NCI-H128 (cell line): ENCODE data around the gene GVQW3.
A peak's percentile ranks its signal among the peaks of the same experiment; 100 is the strongest.

Experiments used
- DNase-seq: peaks from one replicate; lab custom pipeline; 2025; ENCODE audit not compliant: unreplicated experiment; lab: John Stamatoyannopoulos, UW

The GVQW3 gene

DNA sequence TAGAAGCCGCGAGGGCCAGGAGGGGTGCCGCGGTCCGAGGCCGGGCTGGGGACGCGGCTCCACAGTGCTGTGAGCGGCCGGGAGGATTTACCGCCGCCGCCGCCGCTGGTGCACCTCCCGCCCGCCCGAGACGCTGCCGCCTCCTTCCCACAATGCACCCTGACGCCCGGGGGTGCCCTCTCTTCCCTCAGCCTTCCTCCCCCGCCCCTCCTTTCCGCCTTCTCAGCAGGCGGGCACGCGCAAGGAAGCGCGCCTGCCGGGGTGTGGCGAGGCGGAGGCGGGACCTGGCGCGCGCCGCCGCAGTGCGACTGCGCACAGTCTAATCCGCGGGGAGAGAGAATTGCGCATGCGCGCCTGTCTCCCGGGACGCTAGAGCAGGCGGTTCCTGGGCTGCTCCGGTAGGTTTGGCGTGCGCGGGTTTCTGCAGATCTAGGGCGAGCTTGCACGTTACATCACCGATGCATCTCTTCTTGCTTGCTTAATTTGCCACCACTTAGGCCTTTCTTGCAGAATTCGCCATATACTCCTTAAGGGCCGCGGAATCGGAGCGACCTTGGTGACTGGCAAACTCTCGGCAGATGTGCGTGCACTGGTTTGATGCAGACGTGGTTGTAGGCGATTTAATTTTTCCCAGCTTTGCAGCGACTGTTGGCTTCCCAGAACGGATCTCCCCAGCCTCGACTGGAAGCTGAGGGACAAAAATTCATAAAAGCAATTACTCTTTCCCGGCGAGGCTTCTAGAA lies at the start of gene GVQW3, which contains the start of gene THAP12:
TSS of gene GVQW3 (plus strand) at position 347 of the 743 bp plus-strand sequence. CDS start 506 bp downstream, outside the sequence.
TSS of gene THAP12 (minus strand) at position 156 of the 743 bp plus-strand sequence. CDS start 296 bp downstream, outside the sequence.
- peak; percentile 92 for DNase-seq

DNA sequence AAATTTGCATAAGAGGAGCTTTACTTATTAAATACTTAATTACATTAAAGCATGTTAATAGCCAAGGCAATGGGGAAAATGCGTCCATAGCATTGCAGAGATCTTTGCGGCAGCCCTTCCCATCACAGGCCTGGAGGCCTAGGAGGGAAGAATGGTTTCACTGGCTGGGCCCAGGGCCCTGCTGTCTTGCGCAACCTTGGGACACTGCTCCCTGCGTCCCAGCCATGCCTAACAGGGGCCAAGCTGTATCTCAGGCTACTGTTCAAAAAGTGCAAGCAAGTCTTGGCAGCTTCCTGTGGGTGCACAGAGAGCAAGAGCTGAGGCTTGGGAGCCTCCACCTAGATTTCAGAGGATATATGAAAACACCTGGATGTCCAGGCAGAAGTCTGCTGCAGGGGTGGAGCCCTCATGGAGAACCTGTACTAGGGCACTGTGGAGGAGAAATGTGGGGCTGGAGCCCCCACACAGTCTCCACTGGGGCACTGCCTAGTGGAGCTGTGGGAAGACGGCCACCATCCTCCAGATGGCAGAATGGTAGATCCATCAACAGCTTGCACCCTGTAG lies 46.2 kb upstream of the GVQW3 start:
- no peak for DNase-seq

DNA sequence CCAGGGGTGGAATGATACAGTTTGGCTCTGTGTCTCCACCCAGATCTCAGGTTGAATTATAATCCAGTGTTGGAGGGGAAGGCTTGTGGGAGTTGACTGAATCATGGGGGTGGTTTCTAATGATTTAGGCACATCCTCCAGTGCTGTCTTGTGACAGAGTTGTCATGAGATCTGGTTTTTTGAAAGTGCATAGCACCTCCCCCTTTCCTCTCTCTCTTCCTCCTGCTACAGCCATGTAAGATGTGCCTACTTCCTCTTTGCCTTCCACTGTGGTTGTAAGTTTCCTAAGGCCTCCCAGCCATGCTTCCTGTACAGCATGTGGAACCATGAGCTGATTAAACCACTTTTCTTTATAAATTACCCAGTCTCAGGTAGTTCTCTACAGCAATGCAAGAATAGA lies 45.3 kb upstream of the GVQW3 start:
- DNase-seq = no peak

DNA sequence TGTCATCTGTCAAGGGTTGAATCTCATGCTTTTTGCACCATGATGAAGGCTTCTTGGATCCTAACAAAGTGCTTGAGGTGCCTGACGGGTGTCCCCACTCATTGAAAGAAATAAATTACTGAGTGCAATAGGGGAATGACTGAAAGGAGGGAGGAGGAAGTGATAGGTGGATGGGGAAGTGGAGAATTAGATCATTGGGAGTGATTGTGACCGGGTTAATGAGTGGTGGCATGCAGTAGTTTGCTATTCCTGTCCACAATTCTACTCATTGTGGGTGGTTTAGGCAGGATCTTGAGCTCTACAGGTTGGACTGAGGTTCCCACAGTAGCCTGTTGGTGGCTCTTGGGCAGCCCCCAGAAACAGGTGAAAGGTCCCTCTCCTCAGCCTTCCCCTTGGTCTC lies 44.5 kb upstream of the GVQW3 start:
- DNase-seq = no peak

DNA sequence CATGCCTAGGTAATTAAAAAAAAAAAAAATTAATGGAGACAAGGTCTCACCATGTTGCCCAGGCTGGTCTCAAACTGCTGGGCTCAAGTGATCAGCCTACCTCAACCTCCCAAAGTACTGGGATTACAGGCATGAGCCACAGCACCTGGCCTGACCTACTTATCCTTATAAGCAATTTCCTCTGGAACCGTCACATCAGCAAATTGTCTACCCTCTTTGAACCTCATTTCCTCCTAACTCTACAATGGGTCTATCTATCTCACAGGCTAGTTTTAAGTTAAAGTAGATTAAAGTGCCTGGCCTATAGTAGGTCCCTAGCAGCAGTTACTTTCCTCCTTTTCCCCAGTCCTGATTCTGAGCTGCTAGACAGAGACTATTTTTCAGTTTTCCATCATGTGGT lies 43.7 kb upstream of the GVQW3 start:
- no peak for DNase-seq

DNA sequence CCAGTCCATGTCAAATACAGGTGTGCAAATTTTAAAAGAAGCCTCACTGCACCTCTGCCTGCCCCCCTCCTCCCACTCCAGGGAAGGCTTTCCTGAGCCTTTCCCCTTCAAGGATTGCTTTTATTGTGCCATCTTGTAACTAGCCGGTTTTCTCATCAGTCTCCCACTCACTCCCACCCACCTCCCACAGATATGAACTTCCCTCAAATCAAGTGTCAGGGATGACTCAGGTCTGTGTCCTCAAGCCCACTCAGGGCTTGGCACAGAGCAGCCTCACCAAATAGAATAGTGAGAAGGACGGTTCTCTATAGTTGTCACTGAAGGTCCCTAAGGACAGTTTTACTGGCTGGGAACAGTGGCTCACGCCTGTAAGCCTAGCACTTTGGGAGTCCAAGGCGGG lies 43.2 kb upstream of the GVQW3 start:
- DNase-seq = no peak

DNA sequence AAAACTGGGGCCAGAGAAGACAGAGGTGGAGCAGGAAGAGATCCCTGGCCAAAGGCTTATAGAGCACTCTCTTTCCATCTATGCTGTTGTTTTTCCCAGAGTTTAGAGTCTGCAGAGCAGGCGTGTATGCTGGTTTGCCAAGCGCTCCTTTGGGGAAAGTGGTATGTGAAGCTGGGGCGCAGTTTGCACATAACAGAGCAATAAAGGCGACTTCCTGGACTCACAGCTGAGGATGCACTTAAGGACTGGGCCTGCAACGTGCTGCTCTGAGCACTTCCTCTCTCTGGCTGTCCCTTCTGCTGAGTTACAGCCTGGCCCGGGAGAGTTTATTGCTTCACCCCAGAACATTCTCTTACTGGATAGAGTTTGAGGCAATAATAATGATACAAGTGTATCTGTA lies 41.9 kb upstream of the GVQW3 start:
- no peak for DNase-seq

DNA sequence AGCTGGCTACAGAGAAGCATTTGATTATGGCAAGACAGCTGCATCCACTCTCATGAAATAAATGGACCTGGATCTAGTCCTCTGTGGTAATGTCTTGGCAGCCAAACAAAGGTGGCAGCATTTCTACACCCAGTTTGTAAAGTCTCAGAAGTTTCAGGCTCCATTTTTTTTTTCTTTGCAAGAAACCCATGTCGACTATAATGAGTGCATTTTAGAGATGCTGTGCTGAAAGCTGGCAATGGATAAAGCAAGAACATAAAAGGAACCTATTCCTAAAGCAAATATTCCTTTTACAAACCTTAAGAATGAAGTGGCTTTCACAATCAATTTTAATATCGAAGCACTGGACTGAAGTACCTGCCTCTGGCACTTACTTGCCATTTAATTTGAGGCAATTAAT lies 33.7 kb upstream of the GVQW3 start:
- DNase-seq = no peak

DNA sequence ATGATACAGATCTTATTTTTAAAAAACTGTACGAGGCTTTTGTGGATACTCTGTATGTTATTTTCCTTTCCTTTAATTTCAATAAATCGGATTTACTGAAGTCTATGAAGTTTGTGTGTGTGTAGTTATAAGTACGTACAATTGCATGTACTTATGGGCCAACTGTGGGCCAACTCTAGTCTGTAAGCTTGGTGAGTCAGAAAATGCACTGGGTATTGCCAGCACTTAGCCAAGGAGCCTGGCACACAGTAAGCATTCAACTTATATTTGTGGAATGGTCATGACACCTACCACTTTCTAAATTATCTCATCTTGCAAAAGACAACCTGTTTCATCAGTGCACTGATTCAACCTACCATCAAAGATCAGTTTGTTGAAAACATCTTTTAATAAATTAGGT lies 32.8 kb upstream of the GVQW3 start:
- no peak for DNase-seq

DNA sequence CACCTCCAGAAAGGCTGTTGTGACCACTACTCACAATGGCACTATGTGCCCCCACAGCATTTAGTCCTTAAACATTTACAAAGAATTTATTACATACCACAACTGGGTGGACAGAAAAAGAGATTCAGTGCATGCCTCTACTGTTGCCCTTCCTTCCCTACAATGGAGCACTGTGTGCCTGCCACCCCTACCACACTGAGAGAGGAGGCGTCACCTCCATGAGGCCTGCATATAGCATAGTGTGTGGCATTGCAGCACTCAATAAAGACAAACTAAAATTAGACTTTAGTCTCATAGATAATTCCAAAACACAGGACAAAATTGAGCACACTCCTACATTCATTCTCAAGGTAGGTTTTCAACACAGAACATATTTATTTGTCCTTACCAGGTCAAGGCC lies 26.0 kb upstream of the GVQW3 start:
- no peak for DNase-seq

DNA sequence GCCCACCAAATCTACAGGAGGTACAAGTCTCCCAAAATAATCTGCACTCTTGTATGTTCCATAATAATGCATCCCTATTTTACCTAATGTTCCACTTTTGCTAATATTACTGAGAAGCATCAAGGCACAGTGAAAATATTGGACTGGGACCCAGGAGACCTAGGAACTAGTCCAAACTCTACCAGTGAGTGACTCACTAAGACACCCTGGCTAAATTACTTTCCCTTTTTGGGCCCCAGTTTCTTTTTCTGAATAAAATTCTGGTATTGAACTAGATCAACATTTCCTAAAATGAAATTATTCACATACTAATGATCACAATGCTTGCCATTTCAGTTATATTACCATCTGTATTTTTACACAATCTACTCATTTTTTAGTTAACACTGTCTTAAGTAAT lies 19.7 kb upstream of the GVQW3 start:
- DNase-seq = no peak

DNA sequence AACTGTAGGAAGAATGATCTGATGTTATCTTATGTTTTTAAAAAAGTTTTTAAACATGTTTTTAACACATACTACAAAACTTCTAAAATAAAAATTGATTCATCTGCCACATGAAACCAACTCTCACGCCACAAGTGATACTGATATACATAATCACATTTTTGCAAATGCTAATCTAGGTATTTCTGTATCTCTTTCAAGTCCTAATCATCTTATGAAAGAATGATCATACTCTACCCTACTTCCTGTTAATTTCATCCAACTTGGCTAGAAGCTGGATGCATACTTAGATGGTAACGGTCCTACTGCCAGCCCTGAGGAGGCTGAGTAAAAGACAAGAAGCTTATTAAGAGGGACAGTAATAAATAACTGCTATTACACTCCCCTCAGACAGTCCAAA lies 19.3 kb upstream of the GVQW3 start:
- no peak for DNase-seq

DNA sequence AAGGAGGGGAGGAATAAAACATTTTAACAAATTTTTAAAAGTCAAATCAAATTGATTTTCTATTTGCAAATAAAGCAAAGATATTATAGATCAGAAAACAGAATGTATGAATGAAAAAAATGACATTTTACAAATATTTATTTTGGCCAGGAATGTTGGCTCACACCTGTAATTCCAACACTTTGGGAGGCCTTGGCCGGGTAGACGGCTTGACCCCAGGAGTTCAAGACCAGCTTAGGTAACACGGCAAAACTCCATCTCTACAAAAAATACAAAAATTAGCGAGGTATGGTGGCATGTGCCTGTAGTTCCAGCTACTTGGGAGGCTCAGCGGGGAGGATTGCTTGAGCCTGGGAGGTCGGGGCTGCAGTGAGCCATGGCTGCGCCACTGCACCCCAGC lies 18.4 kb upstream of the GVQW3 start:
- DNase-seq = no peak

DNA sequence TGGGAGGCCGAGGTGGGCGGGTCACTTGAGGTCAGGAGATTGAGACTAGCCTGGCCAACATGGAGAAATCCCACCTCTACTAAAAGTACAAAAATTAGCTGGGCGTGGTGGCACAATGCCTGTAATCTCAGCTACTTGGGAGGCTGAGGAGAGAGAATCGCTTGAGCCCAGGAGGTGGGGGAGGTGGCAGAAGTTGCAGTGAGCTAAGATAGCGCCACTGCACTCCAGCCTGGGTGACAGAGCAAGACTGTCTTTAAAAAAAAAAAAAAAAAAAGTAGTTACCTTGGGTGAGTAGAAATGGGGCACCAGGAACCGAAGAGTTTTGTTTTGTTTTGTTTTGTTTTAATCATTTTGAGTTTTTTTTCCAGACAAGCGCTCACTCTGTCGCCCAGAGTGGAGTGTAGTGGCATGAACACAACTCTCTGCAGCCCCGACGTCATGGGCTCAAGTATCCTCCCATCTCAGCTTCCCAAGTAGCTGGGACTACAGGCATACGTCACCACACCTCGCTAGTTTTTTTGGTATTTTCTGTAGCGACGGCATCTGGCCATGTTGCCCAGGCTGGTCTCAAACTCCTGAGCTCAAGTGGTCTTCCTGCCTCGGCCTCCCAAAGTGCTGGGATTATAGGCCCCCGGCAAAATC lies 16.0 kb upstream of the GVQW3 start:
- DNase-seq = no peak

DNA sequence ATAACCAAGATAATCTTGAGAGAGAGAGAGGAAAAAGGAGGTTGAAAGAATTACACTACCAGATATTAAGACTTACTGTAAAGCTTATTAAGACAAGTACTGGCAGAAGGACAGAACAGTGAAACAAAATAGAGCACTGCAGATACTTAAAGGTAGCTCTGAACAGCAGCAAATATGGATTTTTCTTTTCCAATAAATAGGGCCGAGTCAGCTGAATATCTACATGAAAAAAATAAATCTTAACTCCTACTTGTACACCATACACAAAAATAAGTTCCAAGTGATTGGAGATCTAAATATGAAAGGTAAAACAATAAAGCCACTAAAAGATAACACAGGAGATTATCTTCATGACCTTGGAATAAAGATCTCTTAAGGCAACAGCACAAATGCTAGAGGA lies 12.6 kb upstream of the GVQW3 start:
- no peak for DNase-seq

DNA sequence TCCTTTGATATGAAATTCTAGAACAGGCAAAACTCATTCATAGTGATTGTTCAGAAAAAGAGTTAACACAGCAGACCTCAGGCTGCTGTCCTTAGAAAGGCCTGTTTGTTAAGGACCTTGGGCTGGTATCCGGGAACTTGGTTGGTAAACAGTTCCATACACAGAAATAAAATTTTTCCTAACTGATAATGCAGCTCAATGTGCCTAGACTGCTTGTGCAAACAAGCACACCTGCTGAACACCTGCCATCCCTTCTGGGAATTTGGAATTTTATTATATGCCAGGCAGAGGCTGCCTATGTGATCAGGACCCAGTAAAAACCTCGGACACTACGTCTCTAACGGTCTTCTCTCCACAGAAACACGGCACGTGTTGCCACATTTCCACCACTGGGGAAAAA lies 11.7 kb upstream of the GVQW3 start:
- no peak for DNase-seq

DNA sequence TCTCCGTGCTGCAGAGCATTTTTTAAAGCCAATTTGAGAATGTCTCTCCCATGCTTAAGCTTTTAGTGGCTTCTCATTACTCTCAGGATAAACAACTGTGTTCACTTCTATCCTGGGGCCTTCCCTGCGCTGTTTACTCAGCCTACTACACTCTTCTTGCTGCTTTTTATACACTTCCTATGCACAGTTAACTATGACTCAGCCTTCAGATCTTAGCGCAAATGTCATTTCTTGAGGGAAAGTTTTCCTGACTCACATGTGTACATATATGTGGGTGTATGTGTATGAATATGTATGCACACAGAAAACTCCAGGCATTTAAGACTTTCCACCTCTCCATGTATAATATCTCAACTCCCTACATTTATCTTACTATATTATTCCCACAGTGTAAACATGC lies 10.0 kb upstream of the GVQW3 start:
- DNase-seq = no peak

DNA sequence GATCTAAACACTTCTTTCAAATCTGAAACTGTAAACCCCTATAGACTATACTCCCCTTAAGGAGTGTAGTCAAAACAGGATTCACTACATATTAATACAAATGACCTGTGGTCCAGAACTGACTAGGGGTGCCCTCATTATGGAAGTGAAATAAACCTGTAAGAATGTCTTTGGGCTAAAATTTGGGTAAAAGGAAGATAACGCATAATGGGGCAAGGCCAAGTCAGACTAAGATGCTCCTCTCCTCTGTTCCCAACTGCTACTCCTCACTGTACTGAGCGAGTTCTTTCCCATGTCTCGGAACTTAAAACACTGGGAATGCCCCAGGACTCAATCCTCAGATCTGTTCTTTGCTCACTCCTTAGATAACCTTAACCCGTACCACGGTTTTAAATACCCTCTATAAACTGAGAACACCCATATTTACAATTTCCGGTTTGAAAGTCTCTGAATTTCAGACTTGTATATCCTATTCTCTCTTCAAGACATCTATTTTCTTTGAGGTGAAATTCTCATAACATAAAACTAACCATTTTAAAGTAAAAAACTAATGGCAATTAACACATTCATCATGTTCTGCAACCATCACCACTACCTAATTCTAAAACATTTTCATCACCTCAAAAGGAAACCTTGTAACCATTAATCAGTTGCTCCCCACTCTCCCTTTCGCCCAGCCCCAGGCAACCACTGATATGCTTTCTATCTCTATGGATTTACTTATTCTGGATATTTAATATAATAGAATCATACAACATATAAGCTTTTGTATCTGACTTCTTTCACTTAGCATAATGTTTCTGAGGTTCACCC lies 4.2 kb upstream of the GVQW3 start:
- DNase-seq = no peak

DNA sequence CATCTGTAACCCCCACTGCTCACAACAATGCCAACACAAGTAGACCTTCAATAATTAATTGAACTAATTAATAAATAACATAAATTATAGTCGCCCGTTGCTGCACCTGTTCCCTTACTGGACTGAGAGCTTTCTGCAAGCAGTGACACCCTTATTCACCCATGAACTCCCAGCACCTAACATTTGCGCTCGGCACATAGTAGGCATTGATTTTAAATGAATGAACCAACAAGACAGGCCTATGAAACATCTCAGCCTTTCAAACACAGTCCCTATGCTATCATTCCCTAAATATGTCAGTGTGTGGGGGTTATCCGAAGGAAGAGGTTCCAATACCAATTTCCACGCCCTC lies 1.3 kb upstream of the GVQW3 start:
- DNase-seq = no peak

DNA sequence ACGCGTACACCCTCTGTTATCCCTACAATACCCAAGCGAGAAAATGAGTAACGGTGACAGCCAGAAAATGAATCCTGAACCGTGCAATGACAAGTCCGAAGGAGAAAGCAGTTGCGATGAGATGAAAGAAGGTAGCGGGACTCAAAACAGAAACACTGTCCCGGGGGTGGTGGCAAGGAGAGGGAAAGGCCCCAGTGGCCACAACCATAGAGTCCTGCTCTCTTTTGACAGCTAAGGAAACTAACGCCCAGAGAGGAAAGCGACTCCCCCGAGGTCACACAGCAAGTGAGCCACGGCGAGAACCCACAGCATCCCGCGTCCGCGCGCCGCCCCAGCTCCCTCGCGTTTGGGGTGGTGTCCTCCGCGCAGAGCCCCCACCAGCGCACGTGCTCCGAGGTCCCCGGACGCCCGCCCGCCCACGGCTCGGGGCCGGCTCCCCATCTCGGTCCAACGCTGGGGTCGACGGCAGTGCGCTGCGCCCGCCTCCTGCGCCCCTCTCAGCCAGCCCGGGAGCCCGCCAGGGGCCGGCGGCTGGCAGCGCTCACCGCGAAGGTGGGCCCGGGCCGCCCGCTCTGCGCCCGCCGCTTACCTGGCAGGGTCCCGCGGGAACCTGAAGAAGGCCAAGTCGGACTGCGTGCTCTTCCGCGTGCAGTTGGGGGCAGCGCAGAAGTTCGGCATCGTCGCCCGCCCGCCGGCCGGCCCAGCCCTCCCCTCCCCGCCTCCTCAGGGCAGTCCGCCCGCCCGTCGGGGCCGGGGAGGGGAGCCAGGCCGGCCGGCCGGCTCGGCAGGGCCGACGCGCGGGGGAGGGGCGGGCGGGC lies 755 bp upstream of the GVQW3 start:
- no peak for DNase-seq

DNA sequence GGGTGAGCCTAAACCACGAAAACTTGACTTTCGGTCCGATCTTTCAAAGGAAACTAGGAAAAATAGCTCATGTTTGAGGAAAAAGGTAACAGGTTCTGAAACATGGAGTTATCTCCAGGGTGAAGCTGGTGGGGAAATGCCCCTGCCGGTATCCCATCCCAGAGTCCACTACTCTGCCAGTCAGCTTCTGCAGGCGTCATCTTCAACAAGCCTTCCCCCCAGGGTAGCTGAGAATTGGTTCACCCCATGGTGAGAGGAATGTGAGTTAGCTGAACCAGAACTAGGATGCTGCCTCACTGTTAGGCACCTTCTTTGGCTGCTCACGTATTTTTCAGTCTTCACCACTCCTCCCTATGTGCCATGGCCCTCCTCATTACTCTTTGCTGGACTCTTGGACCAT lies 1.1 kb downstream of the GVQW3 start:
- no peak for DNase-seq
